PC-9 (cell line): Measurements from ENCODE around the gene PDLIM5. TPM values are rescaled to one million over a fixed set of nuclear protein-coding genes. Genes with fewer than 3 reads are reported as not detected.

Experiments
- BruUV-seq: library from RNA; stranded (reverse); fragments of 400-500 nt; replicated peaks from 2 replicates; lab custom pipeline; 2021; lab: Mats Ljungman, UMichigan
- CTCF ChIA-PET: fragments of 300-600 bp; sonication (Branson Sonifier 250); formaldehyde crosslinking; loops from one replicate; lab custom pipeline; 2022; ENCODE audit warnings: antibody characterized with exemption; lab: Charles Lee
- POLR2A ChIA-PET: fragments of 300-600 bp; sonication (Branson Sonifier 250); formaldehyde crosslinking; loops from one replicate; lab custom pipeline; 2022; ENCODE audit warnings: antibody characterized with exemption; ENCODE audit not compliant: unreplicated experiment; lab: Charles Lee
- DNase-seq, 2 experiments: peaks; one replicate each; pipeline versions ENCODE4 v3.0.0 to v3.0.0-alpha.2; 2015 to 2022; ENCODE audit warnings: mixed read lengths in 1 of 2
- H2AFZ ChIP-seq: fragments of 200-600 bp; sonication (generic); 2 replicates; pipeline ENCODE4 v1.8.1; 2017; ENCODE audit warnings: antibody characterized with exemption
- H3F3A ChIP-seq: fragments of 200-600 bp; sonication (generic); 2 replicates; pipeline ENCODE4 v1.8.1; 2017; ENCODE audit warnings: antibody characterized with exemption, mild to moderate bottlenecking, low read depth; ENCODE audit not compliant: insufficient read depth
- H3K27ac ChIP-seq: fragments of 200-600 bp; sonication (generic); 2 replicates; pipeline ENCODE4 v1.6.1; 2016; ENCODE audit warnings: mixed run types
- H3K27me3 ChIP-seq: fragments of 200-600 bp; sonication (generic); 2 replicates; pipeline ENCODE4 v1.6.1; 2016; ENCODE audit warnings: low read depth, mixed run types; ENCODE audit not compliant: insufficient read depth
- H3K36me3 ChIP-seq: fragments of 200-600 bp; sonication (generic); 2 replicates; pipeline ENCODE4 v1.6.1; 2016; ENCODE audit warnings: low read depth, mixed run types
- H3K4me1 ChIP-seq: fragments of 200-600 bp; sonication (generic); replicated peaks from 2 replicates; pipeline ENCODE4 v1.6.1; 2016; ENCODE audit warnings: mixed run types; ENCODE audit not compliant: insufficient read depth
- H3K4me2 ChIP-seq: fragments of 200-600 bp; sonication (generic); 2 replicates; pipeline ENCODE4 v1.6.1; 2017; ENCODE audit warnings: mixed run types
- H3K4me3 ChIP-seq: fragments of 200-600 bp; sonication (generic); 2 replicates; pipeline ENCODE4 v1.6.1; 2016; ENCODE audit warnings: mixed run types
- H3K79me2 ChIP-seq: fragments of 200-600 bp; sonication (generic); 2 replicates; pipeline ENCODE4 v1.6.1; 2017; ENCODE audit warnings: low read depth, mixed run types
- H3K9me2 ChIP-seq: fragments of 200-600 bp; sonication (generic); 2 replicates; pipeline ENCODE4 v1.8.1; 2017; ENCODE audit warnings: mild to moderate bottlenecking; ENCODE audit not compliant: insufficient read depth
- H3K9me3 ChIP-seq: fragments of 200-600 bp; sonication (generic); 2 replicates; pipeline ENCODE4 v1.8.1; 2016; ENCODE audit warnings: low read depth; ENCODE audit not compliant: insufficient read depth
- H4K20me1 ChIP-seq: fragments of 200-600 bp; sonication (generic); 2 replicates; pipeline ENCODE4 v1.8.1; 2017; ENCODE audit not compliant: insufficient read depth
- CTCF ChIP-seq: fragments of 200-600 bp; sonication (generic); conservative IDR thresholded peaks from 2 replicates; pipeline ENCODE4 v1.6.1; 2017; ENCODE audit warnings: mixed run types, antibody characterized with exemption, mild to moderate bottlenecking, moderate library complexity
- EZH2 ChIP-seq: fragments of 200-600 bp; sonication (generic); IDR thresholded peaks from 2 replicates; pipeline ENCODE4 v1.8.0; 2017; ENCODE audit warnings: antibody characterized with exemption, low read depth
- intact Hi-C: fragments of 100-400 bp; cut with micrococcal nuclease; formaldehyde crosslinking; loops from one replicate; pipeline ENCODE4 v1.10.0; 2022; ENCODE audit not compliant: unreplicated experiment
- total RNA-seq: library from RNA; stranded (reverse); gene quantifications from 2 replicates; pipeline ENCODE4 v1.2.3, GENCODE V29; 2021

PDLIM5 gene
- total RNA-seq, 1 experiment from 2014 or later, result 130 TPM

- no TSS peak for BruUV-seq
- H3K79me2 ChIP-seq, result no peaks in the 10 kb centered on the region
- no peaks in the 10 kb centered on the region for H3K9me3 ChIP-seq
- CTCF ChIA-PET, result no interaction called here
- POLR2A ChIA-PET, result no interaction called here
- DNase-seq, result no peak
- H2AFZ ChIP-seq, result no peak overlapping the region
- H3K27me3 ChIP-seq, result no peaks in the 10 kb centered on the region
- H3K27ac ChIP-seq, result no peak overlapping the region
- intact Hi-C loops, result no loop called here
- H3K4me2 ChIP-seq, result no peak overlapping the region
- H3K4me3 ChIP-seq, result no peak overlapping the region
- TF ChIP-seq CTCF, result no peak
- TF ChIP-seq EZH2, result no peak
- no peaks in the 10 kb centered on the region for H3K4me1 ChIP-seq
- H3F3A ChIP-seq, result no peaks in the 10 kb centered on the region
- no peaks in the 10 kb centered on the region for H3K36me3 ChIP-seq
- no peaks in the 10 kb centered on the region for H4K20me1 ChIP-seq
- no peaks in the 10 kb centered on the region for H3K9me2 ChIP-seq
Measured at GRCh38 chr4:94653095-94653649, 201.4 kb downstream of the PDLIM5 start.

GRCh38 chr4:94653984-94654609 lies 202.4 kb downstream of the PDLIM5 start:
- no TSS peak for BruUV-seq
- H3K4me1 ChIP-seq, result no peaks in the 10 kb centered on the region
- DNase-seq, result no peak
- H4K20me1 ChIP-seq, result no peaks in the 10 kb centered on the region
- CTCF ChIA-PET, result no interaction called here
- H3K27ac ChIP-seq, result no peak overlapping the region
- no peak overlapping the region for H2AFZ ChIP-seq
- no peak overlapping the region for H3K4me2 ChIP-seq
- POLR2A ChIA-PET, result interaction anchor here (0.5 to 0.7 kb wide), 2 partner anchors 42 to 249 kb away, joined by 3 to 18 read pairs; no protein-coding TSS in a partner anchor
- no peaks in the 10 kb centered on the region for H3K27me3 ChIP-seq
- intact Hi-C loops, result no loop called here
- H3K9me3 ChIP-seq, result no peaks in the 10 kb centered on the region
- no peaks in the 10 kb centered on the region for H3K36me3 ChIP-seq
- H3F3A ChIP-seq, result no peaks in the 10 kb centered on the region
- H3K9me2 ChIP-seq, result no peaks in the 10 kb centered on the region
- H3K4me3 ChIP-seq, result no peak overlapping the region
- H3K79me2 ChIP-seq, result no peaks in the 10 kb centered on the region
- no peak for TF ChIP-seq EZH2
- TF ChIP-seq CTCF, result no peak

GRCh38 chr4:94654714-94655113 lies 203.0 kb downstream of the PDLIM5 start:
- H3K4me2 ChIP-seq, result no peak overlapping the region

More at GRCh38 chr4:94654714-94655113, 203.0 kb downstream of the PDLIM5 start:
- Histone ChIP-seq H3K9me2 (no peaks in the 10 kb centered on the region), H3K27ac (no peak overlapping the region), H3K4me1 (no peaks in the 10 kb centered on the region), H4K20me1 (no peaks in the 10 kb centered on the region), H3F3A (no peaks in the 10 kb centered on the region), H3K4me3 (no peak overlapping the region), H3K27me3 (no peaks in the 10 kb centered on the region), H3K79me2 (no peaks in the 10 kb centered on the region), H2AFZ (no peak overlapping the region), H3K9me3 (no peaks in the 10 kb centered on the region), H3K36me3 (no peaks in the 10 kb centered on the region)
- DNase-seq, result no peak
- CTCF ChIA-PET, result no interaction called here
- POLR2A ChIA-PET, result interaction anchor here (0.5 kb wide), 1 partner anchor 41 kb away, joined by 18 read pairs; no protein-coding TSS in a partner anchor
- BruUV-seq, result no TSS peak
- TF ChIP-seq CTCF (no peak), EZH2 (no peak)
- intact Hi-C loops, result no loop called here
